ENCODE data around the gene SLC9A1.

GRCh38 chr1:27203946-27204345 lies 49.0 kb upstream of the SLC9A1 start:
- no peak for TF ChIP-seq CTCF (IDR thresholded peaks at IDR 0.05)
- TF ChIP-seq POLR2A (IDR thresholded peaks at IDR 0.05): no peak
- TF ChIP-seq EP300 (IDR thresholded peaks at IDR 0.05): no peak
